Stimulated activated CD4-positive, alpha-beta T cell treated with anti-CD3 and anti-CD28 coated beads, Interleukin-4, amount 100 ng/mL, for 4 hours (primary cell): Measurements from ENCODE around the gene ROGDI.

Experiments used
- DNase-seq, 2 experiments: peaks; one replicate each; pipeline ENCODE4 v3.0.0-alpha.2; 2020

ROGDI gene

GRCh38 chr16:4801962-4802658 lies at the start of gene ROGDI:
TSS of gene ROGDI (minus strand) at chr16:4802633. CDS start at chr16:4802571, 62 bp downstream.
- peak; percentile 71 to 75 for DNase-seq

DNA sequence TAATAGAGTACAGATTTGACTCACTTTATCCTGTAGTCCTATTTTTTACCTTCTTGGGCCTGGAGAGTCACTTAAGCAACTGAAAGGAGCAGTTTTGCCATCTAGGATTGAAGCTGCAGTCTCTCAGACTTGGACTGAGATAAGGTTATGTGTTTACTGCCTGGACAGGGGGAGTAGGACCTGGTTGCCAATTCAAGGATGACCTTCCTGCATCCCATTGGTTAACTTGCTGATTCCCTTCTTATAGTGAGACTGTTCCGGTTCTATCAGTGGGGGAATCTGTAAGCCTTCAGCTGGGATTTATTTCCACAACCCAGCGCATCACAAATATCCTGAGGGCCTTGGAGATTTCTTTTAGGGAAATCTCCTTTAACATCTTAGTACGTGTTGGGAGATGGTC lies 47.8 kb upstream of the ROGDI start:
- no peak for DNase-seq

DNA sequence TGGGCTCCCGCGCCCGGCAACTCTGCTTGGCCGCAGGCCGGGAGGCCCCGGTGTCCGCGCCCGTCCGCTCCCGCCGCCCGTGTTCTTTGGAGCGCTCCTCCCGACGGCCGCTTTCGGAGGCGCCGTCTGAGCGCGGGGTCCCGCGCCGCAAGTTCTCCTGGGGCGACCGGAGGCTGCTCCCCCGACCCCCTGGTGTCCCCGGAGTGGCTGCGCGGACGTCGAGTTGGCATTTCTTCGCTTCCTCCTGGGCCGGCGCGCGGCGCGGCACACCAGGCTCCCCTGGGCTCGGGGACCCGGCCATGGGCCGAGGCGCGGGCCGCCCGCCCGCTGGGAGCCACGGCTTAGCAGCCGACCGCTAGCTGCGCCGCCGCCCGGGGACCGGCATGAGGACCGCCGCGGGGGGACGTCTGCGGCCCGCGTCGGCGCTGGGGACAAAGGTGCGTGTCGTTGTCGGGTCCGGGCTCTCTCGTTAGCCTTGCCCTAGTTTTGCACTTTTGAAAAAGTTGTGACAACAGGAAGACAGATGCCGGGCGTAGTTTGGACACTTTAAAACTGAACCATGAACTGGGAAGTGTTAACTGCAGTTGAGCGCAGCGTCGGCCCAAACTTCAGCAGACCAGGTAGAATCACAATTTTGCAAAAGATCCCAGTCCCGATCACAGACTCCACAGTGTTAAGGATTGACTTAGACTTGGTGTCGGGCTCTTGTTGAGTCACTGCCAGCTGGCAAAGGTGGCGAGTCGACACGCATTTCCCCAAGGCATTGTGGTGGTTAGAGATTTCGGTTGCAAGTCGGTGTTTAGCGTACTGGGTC lies 45.5 kb upstream of the ROGDI start:
- DNase-seq: peak; percentile 20 to 31

GRCh38 chr16:4846901-4847773 lies 44.7 kb upstream of the ROGDI start, which contains the start of the genes GLYR1 and UBN1:
TSS of gene GLYR1 (minus strand) at chr16:4847288. CDS start at chr16:4847265, 23 bp downstream.
TSS of gene UBN1 (plus strand) at chr16:4847481. CDS start at chr16:4852918, 5,437 bp downstream.
- peak; percentile 99 to 100 for DNase-seq

GRCh38 chr16:4846503-4846900 lies 44.1 kb upstream of the ROGDI start:
- DNase-seq: peak in 1 of 2 experiments; percentile 17

DNA sequence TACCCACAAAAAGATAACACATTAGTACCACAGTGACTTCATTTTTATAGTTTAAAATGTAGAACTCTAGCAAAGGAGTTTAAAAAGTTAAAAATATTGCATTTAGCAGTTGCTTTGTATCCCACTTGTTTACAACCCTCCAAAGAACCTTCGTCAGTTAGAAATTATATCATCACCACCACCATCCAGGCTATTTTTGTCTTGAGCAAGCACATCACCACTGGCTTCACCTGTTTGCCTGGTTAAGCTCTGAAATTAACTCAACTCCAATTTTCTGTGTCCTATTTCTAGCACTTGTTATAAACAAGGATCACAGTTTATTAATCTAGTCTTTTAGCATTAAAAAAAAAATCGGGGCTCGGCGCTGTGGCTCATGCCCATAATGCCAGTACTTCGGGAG lies 38.6 kb upstream of the ROGDI start:
- DNase-seq: no peak

DNA sequence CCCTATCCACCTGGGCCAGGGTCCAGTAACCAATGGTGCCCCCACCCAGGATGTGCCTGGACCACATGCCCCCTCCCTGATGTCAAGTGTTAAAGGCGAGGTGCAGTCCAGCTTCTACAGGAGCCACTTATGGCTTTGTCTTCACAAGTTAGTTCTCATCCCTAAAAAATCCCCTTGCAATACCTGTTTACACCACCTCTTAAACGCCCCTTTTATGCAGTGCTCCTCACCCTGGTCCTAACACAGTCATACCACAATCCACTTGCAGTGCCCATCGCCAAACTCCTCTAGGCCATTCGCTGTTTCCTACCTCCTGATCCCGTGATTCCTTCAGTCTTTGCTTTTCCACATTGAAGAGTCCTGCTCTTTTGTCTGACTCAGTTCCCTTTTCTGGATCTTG lies 37.5 kb upstream of the ROGDI start:
- no peak for DNase-seq

DNA sequence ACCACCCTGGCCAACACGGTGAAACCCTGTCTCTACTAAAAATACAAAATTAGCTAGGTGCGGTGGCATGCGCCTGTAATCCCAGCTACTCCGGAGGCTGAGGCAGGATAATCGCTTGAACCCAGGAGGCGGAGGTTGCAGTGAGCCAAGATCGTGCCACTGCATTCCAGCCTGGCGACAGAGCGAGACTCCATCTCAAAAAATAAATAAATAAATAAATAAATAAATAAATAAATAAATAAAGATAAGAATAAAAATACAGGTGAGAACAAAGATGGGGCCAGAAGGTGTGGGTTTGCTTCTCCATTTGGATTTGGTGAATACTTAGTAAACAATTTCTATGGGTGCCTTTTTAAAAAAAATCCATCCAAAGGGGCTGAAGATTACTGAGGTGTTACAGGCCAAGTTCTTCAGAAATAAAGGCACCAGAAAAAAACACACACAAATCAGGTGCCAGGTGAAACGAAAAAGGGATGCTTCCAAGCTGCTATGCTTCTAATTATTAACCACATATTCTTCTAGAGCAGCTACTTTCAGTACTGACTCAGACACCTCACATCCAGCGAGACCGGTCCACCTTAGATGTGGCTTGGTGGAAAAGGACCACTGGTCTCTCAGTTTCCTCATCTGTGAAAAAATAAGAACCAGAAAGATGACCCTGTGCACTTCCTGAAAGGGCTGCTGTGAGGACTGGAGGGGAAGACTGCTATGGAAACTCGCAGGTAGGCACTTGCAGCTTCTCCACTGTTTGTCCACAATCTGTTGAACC lies 35.5 kb upstream of the ROGDI start:
- no peak for DNase-seq

GRCh38 chr16:4836727-4837126 lies 34.3 kb upstream of the ROGDI start:
- no peak for DNase-seq

DNA sequence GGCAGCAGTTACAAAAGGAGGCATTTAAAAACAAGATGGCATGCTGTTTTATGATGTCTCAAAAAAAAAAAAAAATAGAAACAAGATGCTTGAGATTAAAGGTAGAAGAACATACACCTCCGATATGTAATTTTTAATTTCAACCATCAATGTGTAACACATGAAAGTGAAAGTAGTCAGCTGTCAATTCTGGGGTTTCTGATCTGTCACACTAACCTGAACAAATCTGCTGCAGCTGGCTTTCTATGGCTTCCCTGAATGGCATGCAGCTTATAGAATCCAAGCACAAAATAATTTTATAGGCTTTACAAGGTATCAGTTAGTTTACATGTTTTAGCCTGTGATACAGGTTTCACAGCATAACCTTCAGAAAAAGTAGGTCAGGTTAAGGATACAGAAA lies 31.2 kb upstream of the ROGDI start:
- no peak for DNase-seq

- DNase-seq: no peak
These were observed 30.4 kb upstream of the ROGDI start for GRCh38 chr16:4832698-4833343.

DNA sequence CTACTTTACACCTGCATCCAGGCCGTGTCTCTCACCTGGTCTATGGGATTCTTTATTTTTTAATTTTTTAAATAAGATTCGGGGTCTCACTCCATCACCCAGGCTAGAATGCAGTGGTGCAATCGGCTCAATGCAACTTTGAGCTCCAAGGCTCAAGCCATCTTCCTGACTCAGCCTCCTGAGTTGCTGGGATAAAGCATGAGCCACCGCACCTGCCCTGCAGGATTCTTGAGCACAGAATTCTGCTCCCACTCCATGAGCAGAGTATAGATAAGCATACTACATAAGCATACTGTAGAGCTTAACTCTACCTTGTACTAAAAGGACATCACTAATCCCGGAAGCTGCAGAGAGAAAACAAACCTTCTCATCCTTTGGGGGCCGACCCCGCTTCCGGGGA lies 29.2 kb upstream of the ROGDI start:
- no peak for DNase-seq

- DNase-seq: no peak
These were observed 28.0 kb upstream of the ROGDI start for GRCh38 chr16:4830408-4830807.

GRCh38 chr16:4828567-4829321 lies 26.3 kb upstream of the ROGDI start:
- DNase-seq: no peak

GRCh38 chr16:4826980-4827379 lies 24.5 kb upstream of the ROGDI start:
- DNase-seq: no peak

GRCh38 chr16:4826526-4826925 lies 24.1 kb upstream of the ROGDI start:
- DNase-seq: no peak

- no peak for DNase-seq
These were observed 22.8 kb upstream of the ROGDI start for GRCh38 chr16:4825196-4825595.

- no peak for DNase-seq
These were observed 18.2 kb upstream of the ROGDI start for GRCh38 chr16:4820652-4821051.

GRCh38 chr16:4814542-4815173 lies 12.2 kb upstream of the ROGDI start:
- DNase-seq: no peak

DNA sequence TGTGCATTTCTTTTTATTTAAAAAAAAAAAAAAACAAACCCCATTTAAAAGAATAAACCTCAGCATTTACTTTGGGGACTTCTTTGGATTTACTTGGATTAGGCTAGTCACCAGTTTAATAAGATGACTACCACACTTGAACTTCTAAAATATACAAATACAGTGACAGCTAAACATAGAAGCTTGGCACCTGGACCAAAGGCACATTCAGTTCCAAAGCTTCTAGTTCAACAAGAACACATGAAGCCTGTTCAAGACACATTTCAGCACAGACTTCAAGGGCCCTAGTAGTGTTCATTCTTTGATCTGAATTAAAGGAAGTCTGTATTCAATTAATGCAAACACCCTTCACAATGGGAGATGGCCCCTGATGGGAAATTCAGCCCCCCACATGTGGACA lies 11.6 kb upstream of the ROGDI start:
- no peak for DNase-seq
